RPMI8226 (cell line): ENCODE results near the gene CAMTA1.
"Not testable (repeated sequence)": the region's sequence is repeated elsewhere in the genome, so short reads cannot be mapped to it uniquely, and the experiment has no call there.

Source experiments
- DNase-seq: peaks from one replicate; pipeline ENCODE4 v3.0.0-alpha.2; 2015

CAMTA1 gene

DNA sequence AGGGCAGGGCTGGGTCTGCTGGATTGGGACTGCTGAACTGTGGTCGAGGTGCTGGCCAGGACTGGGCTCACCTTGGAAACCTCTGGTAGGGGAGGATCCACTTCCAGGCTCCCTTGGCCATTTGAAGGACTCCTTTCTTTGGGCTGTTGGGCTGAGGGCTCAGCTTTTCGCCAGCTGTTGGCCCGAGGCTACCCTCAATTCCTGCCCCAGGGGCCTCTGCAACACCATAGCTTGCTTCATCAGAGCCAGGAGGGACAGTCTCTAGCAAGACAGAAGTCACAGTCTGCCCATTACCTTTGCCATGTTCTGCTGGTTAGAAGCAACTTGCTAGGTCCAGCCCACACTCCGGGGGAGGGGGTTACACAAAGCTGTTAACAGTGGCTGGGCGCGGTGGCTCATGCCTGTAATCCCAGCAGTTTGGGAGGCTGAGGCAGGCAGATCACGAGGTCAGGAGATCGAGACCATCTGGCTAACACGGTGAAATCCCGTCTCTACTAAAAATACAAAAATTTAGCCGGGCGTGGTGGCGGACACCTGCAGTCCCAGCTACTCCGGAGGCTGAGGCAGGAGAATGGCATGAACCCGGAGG lies 25.0 kb downstream of the CAMTA1 start:
- not testable (repeated sequence) for DNase-seq

DNA sequence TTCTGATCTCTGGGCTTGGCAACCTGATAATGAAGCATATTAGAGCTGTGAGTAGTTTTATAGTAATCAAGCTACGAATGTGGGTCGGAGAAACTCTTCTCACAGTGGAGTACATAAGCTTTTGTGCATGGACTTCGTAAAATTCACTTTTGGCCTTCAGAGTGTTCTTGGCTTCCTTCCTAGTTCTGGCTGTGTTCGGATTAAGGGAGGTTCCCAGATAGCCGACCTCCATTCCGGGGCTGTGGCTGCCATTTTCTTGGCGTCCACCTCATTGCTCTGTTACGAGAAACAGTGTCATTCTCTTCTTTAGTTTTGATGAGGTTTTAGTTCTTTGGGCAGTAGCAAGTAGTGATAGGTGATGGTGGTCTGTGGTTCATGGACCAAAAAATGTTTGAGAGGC lies 26.3 kb downstream of the CAMTA1 start:
- DNase-seq, result no peak

- no peak for DNase-seq
Observed at GRCh38 chr1:6813165-6813564, 27.9 kb downstream of the CAMTA1 start.

- no peak for DNase-seq
Observed at GRCh38 chr1:6815726-6816125, 30.5 kb downstream of the CAMTA1 start.

GRCh38 chr1:6819246-6820040 lies 34.2 kb downstream of the CAMTA1 start:
- no peak for DNase-seq

GRCh38 chr1:6820899-6821298 lies 35.6 kb downstream of the CAMTA1 start:
- DNase-seq, result no peak

GRCh38 chr1:6822530-6823359 lies 37.5 kb downstream of the CAMTA1 start:
- DNase-seq, result no peak

DNA sequence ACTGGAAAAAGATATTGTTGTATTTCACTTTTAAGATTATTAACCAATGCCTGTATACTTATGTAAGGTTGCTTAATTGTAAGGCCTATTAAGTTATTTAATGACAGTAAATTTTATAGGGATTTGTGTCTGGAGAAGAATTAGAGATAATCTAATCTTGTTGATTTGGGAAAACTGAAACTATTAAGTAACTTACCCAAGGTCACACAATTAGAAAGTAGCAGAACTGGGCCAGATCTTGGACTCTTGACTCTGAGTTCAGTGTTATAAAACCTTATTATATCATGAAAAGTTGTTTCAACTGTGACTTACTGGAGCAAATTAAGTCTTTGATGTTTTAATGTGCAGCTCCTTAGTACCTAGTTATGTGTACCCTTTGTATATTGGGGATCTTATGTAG lies 38.5 kb downstream of the CAMTA1 start:
- no peak for DNase-seq

- DNase-seq, result no peak
Observed at GRCh38 chr1:6824665-6825368, 39.6 kb downstream of the CAMTA1 start.

- no peak for DNase-seq
Observed at GRCh38 chr1:6825828-6826227, 40.6 kb downstream of the CAMTA1 start.

GRCh38 chr1:6827079-6827478 lies 41.8 kb downstream of the CAMTA1 start:
- no peak for DNase-seq

GRCh38 chr1:6827630-6828165 lies 42.4 kb downstream of the CAMTA1 start:
- no peak for DNase-seq

- no peak for DNase-seq
Observed at GRCh38 chr1:6831366-6831765, 46.1 kb downstream of the CAMTA1 start.

GRCh38 chr1:6832006-6832405 lies 46.8 kb downstream of the CAMTA1 start:
- DNase-seq, result not testable (repeated sequence)

DNA sequence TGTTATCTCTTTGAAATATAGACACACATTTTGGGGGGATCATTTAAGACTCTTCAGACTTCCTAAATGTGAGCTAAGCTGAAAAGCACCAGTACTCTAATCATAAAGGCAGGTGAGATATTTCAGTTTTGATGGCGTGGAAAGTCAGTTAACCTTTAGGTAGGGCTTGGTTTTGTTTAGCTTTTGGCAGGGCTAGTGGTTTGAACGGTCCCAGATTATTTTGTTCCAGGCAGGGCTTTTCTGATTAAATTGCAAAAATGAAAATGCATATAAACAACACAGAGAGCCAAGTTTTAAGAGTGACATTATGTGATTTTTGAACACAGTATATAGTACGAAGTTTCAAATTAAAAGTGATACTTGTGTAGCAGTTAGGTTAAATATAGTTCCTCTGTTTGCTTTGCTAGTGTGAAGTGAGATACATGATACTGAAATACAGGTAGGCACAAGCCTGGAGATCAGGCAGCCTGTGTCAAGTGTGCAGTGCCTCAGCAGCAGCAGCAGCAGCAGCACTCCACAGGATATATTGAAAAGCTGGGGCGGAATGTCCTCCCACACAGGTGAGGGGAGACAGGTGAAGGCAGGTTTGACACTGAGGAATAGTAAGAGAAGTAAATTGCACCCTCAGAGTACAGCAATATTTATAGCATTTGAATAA lies 47.4 kb downstream of the CAMTA1 start:
- no peak for DNase-seq

GRCh38 chr1:6833804-6834203 lies 48.5 kb downstream of the CAMTA1 start:
- DNase-seq, result no peak

DNA sequence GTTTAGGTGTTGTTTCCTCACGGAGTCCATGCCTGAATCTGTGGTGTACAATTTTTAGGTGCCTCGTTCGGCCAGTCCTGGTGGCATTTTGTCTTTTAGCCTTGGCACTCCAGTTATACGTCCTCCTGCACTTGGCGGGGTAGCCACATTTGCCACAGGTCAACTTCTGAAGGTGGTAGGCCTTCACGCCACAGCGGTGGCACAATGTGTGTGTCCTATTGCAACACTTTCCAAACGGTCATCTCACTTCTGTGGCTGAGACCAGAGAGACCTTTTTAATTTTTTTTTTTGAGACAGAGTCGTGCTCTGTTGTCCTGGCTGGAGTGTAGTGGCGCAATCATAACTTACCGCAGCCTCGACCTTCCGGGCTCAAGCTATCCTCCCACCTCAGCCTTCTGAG lies 49.1 kb downstream of the CAMTA1 start:
- DNase-seq, result no peak

DNA sequence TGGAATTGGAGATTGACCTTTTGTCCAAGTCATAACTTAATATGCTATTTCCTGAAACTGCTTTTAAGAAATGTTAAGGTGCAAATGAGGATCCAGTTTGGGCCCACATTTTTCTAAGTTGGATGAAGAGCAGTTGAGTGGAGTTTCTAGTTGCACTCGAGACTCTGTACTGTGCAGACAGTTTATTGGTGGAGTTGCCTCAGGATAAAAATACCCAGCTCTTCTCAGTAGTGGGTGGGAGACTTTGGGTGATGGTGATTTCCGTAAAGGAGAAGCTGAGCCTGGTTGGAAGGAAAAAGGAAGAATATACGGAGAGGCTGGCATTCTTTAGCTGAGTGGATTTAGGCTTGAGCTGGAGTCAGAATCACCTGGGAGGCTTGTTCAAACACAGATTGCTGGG lies 49.9 kb downstream of the CAMTA1 start:
- no peak for DNase-seq

DNA sequence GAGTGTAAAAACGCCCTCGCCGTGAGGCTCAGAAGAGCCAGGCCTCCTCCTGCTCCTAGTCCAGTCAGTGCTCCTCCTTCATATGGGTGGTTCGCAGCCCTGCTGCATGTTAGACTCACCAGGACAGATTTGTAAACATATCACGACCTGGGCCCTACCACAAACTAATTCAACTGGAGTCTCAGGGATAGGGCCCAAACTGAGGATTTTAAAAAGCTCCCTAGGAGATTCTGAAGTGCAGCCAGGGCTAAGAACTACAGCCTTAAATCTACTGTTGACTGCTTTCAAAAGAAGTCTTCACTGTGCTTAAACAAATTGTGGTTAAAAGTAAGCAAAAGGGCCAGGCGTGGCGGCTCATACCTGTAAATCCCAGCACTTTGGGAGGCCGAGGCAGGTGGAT lies 57.0 kb downstream of the CAMTA1 start:
- DNase-seq, result no peak

DNA sequence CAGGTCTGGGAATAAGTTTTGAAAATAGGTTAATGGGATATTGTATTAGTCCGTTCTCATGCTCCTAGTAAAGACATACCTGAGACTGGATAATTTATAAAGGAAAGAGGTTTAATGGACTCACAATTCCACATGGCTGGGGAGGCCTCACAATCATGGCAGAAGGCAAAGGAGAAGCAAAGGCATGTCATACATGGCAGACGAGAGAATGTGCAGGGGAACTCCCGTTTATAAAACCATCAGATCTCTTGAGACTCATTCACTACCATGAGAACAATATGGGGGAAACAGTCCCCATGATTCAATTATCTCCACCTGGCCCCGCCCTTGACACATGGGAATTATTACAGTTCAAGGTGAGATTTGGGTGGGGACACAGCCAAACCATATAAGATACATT lies 60.5 kb downstream of the CAMTA1 start:
- not testable (repeated sequence) for DNase-seq

GRCh38 chr1:6848816-6849215 lies 63.6 kb downstream of the CAMTA1 start:
- no peak for DNase-seq

DNA sequence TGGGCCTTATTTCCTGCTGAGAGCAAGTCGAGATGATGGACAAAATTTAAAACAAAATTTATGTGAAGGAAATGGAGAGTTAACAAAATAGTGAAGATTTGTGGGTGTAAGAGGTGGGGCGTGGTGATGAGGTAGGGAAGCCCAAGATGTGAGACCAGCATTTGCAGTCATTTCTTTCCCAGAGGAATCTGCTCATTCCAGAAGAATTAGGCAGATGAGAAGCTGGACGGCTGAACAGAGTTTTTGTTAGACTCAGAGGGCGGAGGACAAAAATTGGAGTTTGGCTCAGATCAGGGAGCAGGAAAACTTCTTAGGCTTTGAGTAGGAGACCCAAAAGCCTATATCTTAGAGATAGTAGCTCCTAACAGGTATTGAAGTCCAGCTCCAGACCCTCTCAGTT lies 65.3 kb downstream of the CAMTA1 start:
- DNase-seq, result no peak
